Right lobe of liver (tissue), 6 donors: ENCODE results near the gene FAM168B. TPM values are rescaled to one million over a fixed set of nuclear protein-coding genes. Genes with fewer than 3 reads are reported as not detected.
"Not testable (repeated sequence)": the region's sequence is repeated elsewhere in the genome, so short reads cannot be mapped to it uniquely, and the experiment has no call there.

Experiments used
- ATAC-seq, 4 donors: fragments of 200-7000 bp; cut with Tn5 transposase; one replicate each; pipeline ENCODE4 v1.9.1; 2020; ENCODE audit warnings: mild to moderate bottlenecking in 4 of 4, moderate library complexity in 4 of 4
- DNase-seq, 3 donors: peaks; one replicate each; pipeline ENCODE4 v3.0.0-alpha.2; 2020
- H3K27ac ChIP-seq, 3 donors: fragments of 200-600 bp; one replicate each; pipeline ENCODE4 v1.8.0; 2022
- H3K27me3 ChIP-seq, 2 donors: fragments of 200-600 bp; one replicate each; pipeline ENCODE4 v1.8.0; 2022
- H3K36me3 ChIP-seq, 4 donors: fragments of 200-600 bp; sonication (generic) in 1 of 4; one replicate each; pipeline versions ENCODE4 v1.5.1 to v1.8.0; 2017 to 2022; ENCODE audit warnings: control low read depth in 1 of 4
- H3K4me1 ChIP-seq, 4 donors: fragments of 200-600 bp; sonication (generic) in 1 of 4; one replicate each; pipeline versions ENCODE4 v1.5.1 to v1.8.0; 2017 to 2022; ENCODE audit warnings: control low read depth in 1 of 4
- H3K4me3 ChIP-seq, 3 donors: fragments of 200-600 bp; one replicate each; pipeline ENCODE4 v1.8.0; 2022
- H3K9me3 ChIP-seq, 4 donors: fragments of 200-600 bp; sonication (generic) in 1 of 4; one replicate each; pipeline versions ENCODE4 v1.5.1 to v1.8.0; 2017 to 2022; ENCODE audit warnings: control low read depth in 1 of 4
- CTCF ChIP-seq, 4 donors: fragments of 200-600 bp in 3 of 4; fragments of 450-650 bp in 1 of 4; IDR thresholded peaks; one replicate each; pipeline versions ENCODE4 v1.5.1 to v1.8.0; 2016 to 2022; ENCODE audit warnings: antibody characterized with exemption in 4 of 4, mild to moderate bottlenecking in 2 of 4
- POLR2A ChIP-seq: fragments of 450-650 bp; IDR thresholded peaks from one replicate; pipeline ENCODE4 v1.6.1; 2017; ENCODE audit warnings: antibody characterized with exemption, mild to moderate bottlenecking
- WGBS: methylation state at CpG from one replicate; pipeline ENCODE4 v1.1.6; 2018; ENCODE audit warnings: low coverage, low lambda C conversion rate; ENCODE audit not compliant: insufficient coverage; ENCODE audit errors: missing lambda C conversion rate; 5-methylcytosine and 5-hydroxymethylcytosine counted together
- intact Hi-C, 2 donors: fragments of 100-400 bp; cut with DNase I; formaldehyde crosslinking; loops; one replicate each; pipeline versions ENCODE4 v1.11.2 to v1.14.1; 2022
- total RNA-seq, 6 experiments: library from RNA; depleted of rRNA in 2 of 6; stranded (reverse); fragments of >200 nt in 2 of 6; fragmentation: NEBNext Ultra II Directional in 3 of 6; extraction: Animal tissue kit (Norgen Biotek cat#: 25700) in 3 of 6; gene quantifications; one replicate each; pipeline versions ENCODE4 v1.1.0 to v1.2.4, GENCODE V29; 2016 to 2023
- donor health status: DM: no; HTN: yes; CAD: no.
- donor health status: DM: no; HTN: no; CAD: no.
- donor health status: DM: no; HTN: no; CAD: no.
- donor health status: DM: no; HTN: yes; CAD: no.
- donor health status: DM: no; HTN: yes; CAD: no.

Gene FAM168B
- total RNA-seq, 6 experiments from 2014 or later, result 28.1 to 69.7 (median 33.9) TPM

- no peak for ATAC-seq
- intact Hi-C loops, result no loop called here
- Histone ChIP-seq H3K4me3 (peak overlapping the region; percentile 66 to 77 (median 69)), H3K27me3 (no peaks in the 10 kb centered on the region), H3K4me1 (peaks cover 0 to 12% (median 6%) of the 10 kb centered on the region in 4 donors), H3K27ac (peak overlapping the region; percentile 86 to 92 (median 92)), H3K36me3 (peaks cover 0 to 17% (median 8%) of the 10 kb centered on the region in 4 donors), H3K9me3 (no peaks in the 10 kb centered on the region)
- WGBS, result under 1% methylated on average over 15 of the region's 26 CpGs
- TF ChIP-seq CTCF (IDR thresholded peaks at IDR 0.05), result no peak
- TF ChIP-seq POLR2A, result no peak
- DNase-seq, result no peak
Observed at GRCh38 chr2:131092458-131093005, 728 bp downstream of the FAM168B start.

- WGBS, result 77% methylated on average over 2 of the region's 2 CpGs
- no peaks in the 10 kb centered on the region for H3K9me3 ChIP-seq
Observed at GRCh38 chr2:131085646-131086045, 7.6 kb downstream of the FAM168B start.

GRCh38 chr2:131081190-131081589 lies 12.1 kb downstream of the FAM168B start:
- no peak for DNase-seq
- TF ChIP-seq POLR2A (no peak), CTCF (IDR thresholded peaks at IDR 0.05) (no peak)
- Histone ChIP-seq H3K27ac (peak overlapping the region in 2 of 3 donors; percentile 16 to 33), H3K36me3 (peaks cover 0 to 40% (median 11%) of the 10 kb centered on the region in 4 donors), H3K27me3 (no peaks in the 10 kb centered on the region), H3K4me1 (peaks cover 0 to 61% (median 24%) of the 10 kb centered on the region in 4 donors), H3K9me3 (no peaks in the 10 kb centered on the region), H3K4me3 (no peak overlapping the region)
- intact Hi-C loops, result no loop called here
- 100% methylated on average over 1 of the region's 4 CpGs for WGBS
- no peak for ATAC-seq

More at GRCh38 chr2:131085646-131086045, 7.6 kb downstream of the FAM168B start:
- ATAC-seq (peak in 1 of 4 donors; percentile 13), DNase-seq (no peak)
- Histone ChIP-seq H3K27ac (no peak overlapping the region), H3K27me3 (no peaks in the 10 kb centered on the region), H3K36me3 (peaks cover 0 to 50% (median 16%) of the 10 kb centered on the region in 4 donors), H3K4me3 (no peak overlapping the region), H3K4me1 (peaks cover 0 to 16% (median 5%) of the 10 kb centered on the region in 4 donors)
- intact Hi-C loops, result no loop called here
- TF ChIP-seq CTCF (IDR thresholded peaks at IDR 0.05) (no peak), POLR2A (no peak)

GRCh38 chr2:131079931-131080330 lies 13.3 kb downstream of the FAM168B start:
- H3K9me3 ChIP-seq, H3K27me3 ChIP-seq, H3K4me3 ChIP-seq, DNase-seq, intact Hi-C loops: not testable (repeated sequence)
- Histone ChIP-seq H3K4me1 (peaks cover 0 to 72% (median 27%) of the 10 kb centered on the region in 4 donors), H3K27ac (peak overlapping the region; percentile 20 to 65 (median 60)), H3K36me3 (peaks cover 0 to 40% (median 10%) of the 10 kb centered on the region in 4 donors)
- ATAC-seq, result peak in 3 of 4 donors; percentile 24 to 31 (median 28)
- WGBS, result 52% methylated on average over 6 of the region's 6 CpGs

- Histone ChIP-seq H3K4me3 (no peak overlapping the region), H3K9me3 (no peaks in the 10 kb centered on the region), H3K4me1 (peaks cover 0 to 75% (median 29%) of the 10 kb centered on the region in 4 donors), H3K27me3 (no peaks in the 10 kb centered on the region), H3K27ac (peak overlapping the region; percentile 67 to 89 (median 72)), H3K36me3 (peaks cover 0 to 40% (median 9%) of the 10 kb centered on the region in 4 donors)
- 78% methylated on average over 3 of the region's 3 CpGs for WGBS
- intact Hi-C loops, result no loop called here
- no peak for TF ChIP-seq POLR2A
- no peak for TF ChIP-seq CTCF (IDR thresholded peaks at IDR 0.05)
- ATAC-seq (no peak), DNase-seq (no peak)
Observed at GRCh38 chr2:131077966-131078365, 15.3 kb downstream of the FAM168B start.
